22Rv1 (cell line): Measurements from ENCODE around the gene RPL35.

Source experiments
- ZFX ChIP-seq: fragments of 450-650 bp; IDR thresholded peaks from 2 replicates; pipeline ENCODE4 v1.6.1; 2017; ENCODE audit warnings: antibody characterized with exemption, borderline replicate concordance
- TF ChIP-seq, protein P1 (sequence below): fragments of 450-650 bp; IDR thresholded peaks from 2 replicates; pipeline ENCODE4 v1.5.1; 2017; ENCODE audit warnings: mild to moderate bottlenecking

DNA sequence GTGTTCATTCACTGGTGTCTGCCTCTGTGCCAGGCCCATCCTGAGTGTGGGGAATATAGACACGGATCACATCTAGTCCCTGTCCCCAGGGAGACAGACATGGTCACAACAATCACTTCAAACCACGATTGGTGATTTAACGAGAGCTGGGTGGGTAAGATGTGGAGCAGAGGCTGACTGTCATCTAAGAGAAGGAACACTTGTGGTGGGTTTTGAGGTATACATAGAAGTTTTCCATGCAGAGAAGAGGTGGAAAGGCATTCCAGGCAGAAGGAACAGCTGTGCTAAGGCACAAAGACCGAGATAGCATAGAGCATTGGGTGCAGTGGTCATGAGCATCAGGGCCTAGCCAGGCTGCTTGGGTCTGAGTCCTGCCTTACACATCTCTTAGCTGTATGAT lies 31.2 kb downstream of the RPL35 start:
- TF ChIP-seq, protein P1, sequence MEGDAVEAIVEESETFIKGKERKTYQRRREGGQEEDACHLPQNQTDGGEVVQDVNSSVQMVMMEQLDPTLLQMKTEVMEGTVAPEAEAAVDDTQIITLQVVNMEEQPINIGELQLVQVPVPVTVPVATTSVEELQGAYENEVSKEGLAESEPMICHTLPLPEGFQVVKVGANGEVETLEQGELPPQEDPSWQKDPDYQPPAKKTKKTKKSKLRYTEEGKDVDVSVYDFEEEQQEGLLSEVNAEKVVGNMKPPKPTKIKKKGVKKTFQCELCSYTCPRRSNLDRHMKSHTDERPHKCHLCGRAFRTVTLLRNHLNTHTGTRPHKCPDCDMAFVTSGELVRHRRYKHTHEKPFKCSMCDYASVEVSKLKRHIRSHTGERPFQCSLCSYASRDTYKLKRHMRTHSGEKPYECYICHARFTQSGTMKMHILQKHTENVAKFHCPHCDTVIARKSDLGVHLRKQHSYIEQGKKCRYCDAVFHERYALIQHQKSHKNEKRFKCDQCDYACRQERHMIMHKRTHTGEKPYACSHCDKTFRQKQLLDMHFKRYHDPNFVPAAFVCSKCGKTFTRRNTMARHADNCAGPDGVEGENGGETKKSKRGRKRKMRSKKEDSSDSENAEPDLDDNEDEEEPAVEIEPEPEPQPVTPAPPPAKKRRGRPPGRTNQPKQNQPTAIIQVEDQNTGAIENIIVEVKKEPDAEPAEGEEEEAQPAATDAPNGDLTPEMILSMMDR: no peak
- TF ChIP-seq ZFX: no peak
